Peyer's patch (tissue), 4 donors: ENCODE data around the gene TMEM117.

Source experiments
- POLR2A ChIP-seq, 2 donors: fragments of 450-650 bp; IDR thresholded peaks; one replicate each; pipeline ENCODE4 v1.5.1; 2017; ENCODE audit warnings: antibody characterized with exemption in 2 of 2, mild to moderate bottlenecking in 2 of 2, moderate library complexity in 2 of 2
- TF ChIP-seq, protein P1 (sequence below), 6 experiments: fragments of 450-650 bp in 4 of 6; fragments of 200-600 bp in 2 of 6; sonication (generic) in 1 of 6; IDR thresholded peaks; one replicate each; pipeline ENCODE4 v1.5.1; 2017 to 2019; ENCODE audit warnings: antibody characterized with exemption in 6 of 6, mild to moderate bottlenecking in 3 of 6, moderate library complexity in 1 of 6

DNA sequence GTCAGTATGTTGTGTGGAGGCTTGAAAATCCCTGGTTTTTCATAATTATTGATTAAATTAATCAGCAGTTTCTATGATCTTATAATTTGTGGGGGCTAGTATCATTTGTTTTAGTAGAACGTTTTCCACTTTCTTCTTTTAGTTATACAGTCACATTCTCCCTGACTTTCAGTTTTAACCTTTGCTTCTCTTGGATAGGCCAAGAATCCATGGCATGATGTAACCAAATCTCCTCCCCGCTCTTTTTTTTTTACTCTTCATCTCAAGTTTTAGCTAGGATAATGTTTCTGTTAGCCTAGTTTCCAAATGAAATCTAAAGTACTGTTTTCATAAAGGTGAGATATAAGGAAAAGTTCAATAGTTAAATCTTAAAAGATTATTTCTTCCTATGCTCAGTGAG lies 106.5 kb downstream of the TMEM117 start:
- TF ChIP-seq, protein P1, sequence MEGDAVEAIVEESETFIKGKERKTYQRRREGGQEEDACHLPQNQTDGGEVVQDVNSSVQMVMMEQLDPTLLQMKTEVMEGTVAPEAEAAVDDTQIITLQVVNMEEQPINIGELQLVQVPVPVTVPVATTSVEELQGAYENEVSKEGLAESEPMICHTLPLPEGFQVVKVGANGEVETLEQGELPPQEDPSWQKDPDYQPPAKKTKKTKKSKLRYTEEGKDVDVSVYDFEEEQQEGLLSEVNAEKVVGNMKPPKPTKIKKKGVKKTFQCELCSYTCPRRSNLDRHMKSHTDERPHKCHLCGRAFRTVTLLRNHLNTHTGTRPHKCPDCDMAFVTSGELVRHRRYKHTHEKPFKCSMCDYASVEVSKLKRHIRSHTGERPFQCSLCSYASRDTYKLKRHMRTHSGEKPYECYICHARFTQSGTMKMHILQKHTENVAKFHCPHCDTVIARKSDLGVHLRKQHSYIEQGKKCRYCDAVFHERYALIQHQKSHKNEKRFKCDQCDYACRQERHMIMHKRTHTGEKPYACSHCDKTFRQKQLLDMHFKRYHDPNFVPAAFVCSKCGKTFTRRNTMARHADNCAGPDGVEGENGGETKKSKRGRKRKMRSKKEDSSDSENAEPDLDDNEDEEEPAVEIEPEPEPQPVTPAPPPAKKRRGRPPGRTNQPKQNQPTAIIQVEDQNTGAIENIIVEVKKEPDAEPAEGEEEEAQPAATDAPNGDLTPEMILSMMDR (IDR thresholded peaks at IDR 0.05), result no peak
- TF ChIP-seq POLR2A (IDR thresholded peaks at IDR 0.05), result no peak
